ENCODE data around the gene KLHL26. TPM values are rescaled to one million over a fixed set of nuclear protein-coding genes. Genes with fewer than 3 reads are reported as not detected.

The KLHL26 gene
- total and polyA plus RNA-seq, 9 of the 15 experiments (the other 6 are each of a cell fraction or from before 2014, with no cell fraction given), result 0.13 to 13.3 (median 1.4) TPM

- TF ChIP-seq TFAP4 (CRISPR knock-in tag; IDR thresholded peaks at IDR 0.05; ENCODE audit: borderline replicate concordance) (peak; percentile 56; the same call in 1 of the 2 replicates), TARDBP (IDR thresholded peaks at IDR 0.05) (no peak), L3MBTL2 (IDR thresholded peaks at IDR 0.05) (peak; percentile 82), ZNF224 (CRISPR knock-in tag; IDR thresholded peaks at IDR 0.05) (0 out of 2 replicates have a peak, but pooled peaks have one; percentile 12), MGA (IDR thresholded peaks at IDR 0.05) (peak; percentile 49), AFF4 (CRISPR knock-in tag; IDR thresholded peaks at IDR 0.05) (no peak), ATF7 (IDR thresholded peaks at IDR 0.05) (peak; percentile 86), NFRKB (IDR thresholded peaks at IDR 0.05; ENCODE audit: low read depth) (0 out of 2 replicates have a peak, but pooled peaks have one; percentile 36)
Measured at GRCh38 chr19:18590273-18591272, 46.3 kb upstream of the KLHL26 start (continued).
